Measurements from ENCODE around the gene MTHFS. TPM values are rescaled to one million over a fixed set of nuclear protein-coding genes. Genes with fewer than 3 reads are reported as not detected.
"Not testable (repeated sequence)": the region's sequence is repeated elsewhere in the genome, so short reads cannot be mapped to it uniquely, and the experiment has no call there.

Gene MTHFS
- total RNA-seq (2014; rRNA removed; shearing (Covaris generic)), result 23.3 and 31.8 TPM in 2 replicates

DNA sequence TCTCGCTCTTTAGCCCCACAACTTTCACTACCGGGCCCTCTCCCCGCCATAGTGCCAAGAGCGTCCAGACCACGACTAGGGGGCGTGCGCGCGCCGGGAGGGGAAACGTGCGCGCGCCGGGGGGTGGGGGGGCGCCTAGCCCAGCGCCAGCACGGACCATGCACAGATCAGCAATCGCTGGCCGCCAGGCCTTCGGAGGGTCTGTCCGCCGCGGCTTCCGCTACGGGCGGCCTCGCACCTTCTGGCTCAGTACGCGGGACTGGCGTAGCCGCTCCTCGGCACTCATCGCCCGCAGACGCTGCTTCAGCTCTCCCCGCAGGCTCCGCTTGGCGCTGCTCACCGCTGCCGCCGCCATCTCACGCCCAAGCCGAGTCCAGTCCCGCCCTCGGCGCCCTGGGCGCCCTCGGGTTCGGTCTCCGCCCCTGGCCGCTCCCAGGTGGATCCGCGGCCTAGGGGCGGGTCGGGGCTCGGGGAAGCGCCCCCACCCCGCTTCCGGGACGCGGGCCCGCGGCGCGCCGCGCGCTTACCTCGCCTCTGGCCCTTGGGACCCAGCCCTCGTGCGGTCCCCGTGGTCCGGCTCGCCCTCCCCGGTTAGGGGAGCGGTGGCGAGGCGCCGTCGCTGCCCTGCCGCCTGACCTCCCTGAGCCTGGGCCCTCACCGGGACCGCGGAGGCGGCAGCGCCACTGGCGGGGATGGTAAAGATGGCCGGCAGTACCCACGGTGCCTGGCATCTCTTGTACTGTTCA, at the start of gene MTHFS:
Gene MTHFS, minus strand, starts transcription at position 381 of the 746 bp plus-strand sequence. Its CDS starts 26 bp downstream, at position 355.
- peak; percentile 36 for DNase-seq (ENCODE audit: low spot score)

DNA sequence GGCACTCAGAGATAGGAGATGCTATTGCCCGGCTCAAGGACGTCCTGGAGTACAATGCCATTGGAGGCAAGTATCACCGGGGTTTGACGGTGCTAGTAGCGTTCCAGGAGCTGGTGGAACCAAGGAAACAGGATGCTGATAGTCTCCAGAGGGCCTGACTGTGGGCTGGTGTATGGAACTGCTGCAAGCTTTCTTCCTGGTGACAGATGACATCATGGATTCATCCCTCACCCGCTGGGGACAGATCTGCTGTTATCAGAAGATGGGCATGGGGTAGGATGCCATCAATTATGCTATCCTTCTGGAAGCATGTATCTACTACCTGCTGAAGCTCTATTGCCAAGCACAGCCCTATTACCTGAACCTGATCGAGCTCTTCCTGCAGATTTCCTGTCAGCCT, 47.8 kb upstream of the MTHFS start:
- no peak for DNase-seq (ENCODE audit: low spot score)

DNA sequence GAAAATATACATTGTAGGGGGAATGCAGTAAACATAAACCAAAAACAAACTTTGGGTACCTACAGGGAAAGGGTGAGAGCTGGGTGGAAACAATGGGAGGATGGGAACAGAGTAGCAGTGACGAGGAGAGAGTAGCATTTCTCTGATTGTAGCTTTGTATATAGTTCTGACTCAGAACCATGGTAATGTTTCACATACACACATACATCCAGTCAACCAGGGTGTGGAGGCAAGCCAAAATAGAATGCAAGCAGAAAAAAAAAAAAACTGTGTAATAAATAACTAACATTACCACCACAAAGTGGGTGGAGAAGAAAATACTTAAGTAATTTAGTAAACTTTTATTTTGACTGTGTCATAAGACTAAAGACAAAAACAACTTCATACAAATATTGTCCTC, 47.0 kb upstream of the MTHFS start:
- DNase-seq (ENCODE audit: low spot score), result no peak

DNA sequence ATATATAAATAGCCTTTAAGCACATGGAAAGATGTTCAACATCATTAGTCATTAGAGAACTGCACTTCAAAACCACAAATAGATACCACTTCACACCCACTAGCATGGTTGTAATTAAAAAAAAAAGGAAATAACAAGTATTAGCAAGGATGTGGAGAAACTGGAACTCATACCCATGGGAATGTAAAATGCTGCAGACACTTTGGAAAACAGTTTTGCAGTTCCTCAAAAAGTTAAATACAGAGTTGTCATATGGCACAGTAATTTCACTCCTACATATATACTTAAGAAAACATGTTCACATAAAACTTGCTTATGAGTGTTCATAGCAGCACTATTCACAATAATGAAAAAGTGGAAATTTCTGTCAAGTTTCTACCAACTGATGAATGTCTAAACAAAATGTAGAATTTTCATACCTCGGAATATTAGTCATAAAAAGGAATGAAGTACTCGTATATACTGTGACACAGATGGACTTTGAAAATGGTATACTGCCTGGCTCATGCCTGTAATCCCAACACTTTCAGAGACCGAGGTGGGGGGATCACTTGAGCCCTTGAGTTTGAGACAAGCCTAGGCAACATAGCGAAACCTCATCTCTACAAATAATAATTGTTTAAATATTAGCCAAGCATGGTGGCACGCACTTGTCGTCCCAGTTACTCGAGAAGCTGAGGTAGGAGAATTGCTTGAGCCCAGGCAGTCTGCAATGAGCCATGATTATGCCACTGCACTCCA, 46.1 kb upstream of the MTHFS start:
- no peak for DNase-seq (ENCODE audit: low spot score)

DNA sequence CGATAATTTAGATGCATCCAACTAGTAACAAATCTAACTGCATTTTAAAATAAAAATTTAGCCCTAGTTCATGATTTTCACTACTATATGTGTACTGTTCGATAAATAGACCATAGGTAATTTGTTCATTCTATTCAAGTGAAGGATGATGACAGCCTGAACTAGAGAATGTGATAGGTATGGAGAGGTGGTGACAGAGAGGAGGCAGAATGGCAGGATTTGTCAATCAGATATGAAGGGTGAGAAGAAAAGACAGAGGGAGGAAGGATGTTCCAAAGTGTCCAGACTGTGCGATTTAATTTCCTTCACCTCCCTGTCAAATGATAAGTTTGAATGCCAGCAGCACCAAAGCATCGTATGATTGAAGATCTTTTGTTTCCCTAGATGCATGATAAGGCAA, 42.6 kb upstream of the MTHFS start:
- no peak for DNase-seq (ENCODE audit: low spot score)

DNA sequence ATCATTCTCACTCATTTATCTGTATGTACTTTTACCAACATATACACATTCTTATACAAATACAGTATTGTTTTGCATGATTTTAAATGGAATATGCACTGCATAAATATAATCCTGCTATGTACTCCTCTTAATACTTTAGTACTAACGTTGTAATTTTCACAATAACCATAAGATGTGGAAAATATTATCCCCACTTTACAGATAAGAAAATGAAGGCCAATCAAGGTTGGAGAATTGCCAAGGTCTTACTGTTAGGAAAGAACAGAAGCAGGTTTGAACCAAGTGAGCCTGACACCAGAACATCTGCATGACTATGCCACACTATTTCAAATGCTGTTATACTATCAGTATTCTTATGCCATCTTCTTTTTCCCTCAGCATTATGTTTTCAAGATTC, 41.3 kb upstream of the MTHFS start:
- DNase-seq (ENCODE audit: low spot score), result no peak

DNA sequence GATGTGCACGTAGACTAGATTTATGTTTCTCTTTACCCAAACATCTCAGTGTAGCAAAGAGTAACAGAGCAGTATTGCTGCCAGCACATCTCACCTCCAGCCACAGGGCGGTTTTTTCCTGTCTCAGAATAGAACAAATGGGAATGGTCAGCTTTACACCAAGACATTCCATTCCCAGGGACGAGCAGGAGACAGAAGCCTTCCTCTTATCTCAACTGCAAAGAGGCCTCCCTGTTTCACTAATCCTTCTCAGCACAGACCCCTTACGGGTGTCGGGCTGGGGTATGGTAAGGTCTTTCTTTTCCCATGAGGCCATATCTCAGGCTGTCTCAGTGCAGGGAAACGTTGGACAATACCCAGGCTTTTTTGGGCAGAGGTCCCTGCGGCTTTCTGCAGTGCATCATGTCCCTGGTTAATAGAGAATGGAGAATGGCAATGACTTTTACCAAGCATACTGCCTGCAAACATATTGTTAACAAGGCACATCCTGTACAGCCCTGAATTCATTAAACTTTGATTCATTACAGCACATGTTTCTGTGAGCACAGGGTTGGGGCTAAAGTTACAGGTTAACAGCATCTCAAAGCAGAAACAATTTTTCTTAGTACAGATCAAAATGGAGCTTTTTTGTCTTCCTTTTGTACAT, 38.9 kb upstream of the MTHFS start:
- DNase-seq (ENCODE audit: low spot score), result not testable (repeated sequence)

DNA sequence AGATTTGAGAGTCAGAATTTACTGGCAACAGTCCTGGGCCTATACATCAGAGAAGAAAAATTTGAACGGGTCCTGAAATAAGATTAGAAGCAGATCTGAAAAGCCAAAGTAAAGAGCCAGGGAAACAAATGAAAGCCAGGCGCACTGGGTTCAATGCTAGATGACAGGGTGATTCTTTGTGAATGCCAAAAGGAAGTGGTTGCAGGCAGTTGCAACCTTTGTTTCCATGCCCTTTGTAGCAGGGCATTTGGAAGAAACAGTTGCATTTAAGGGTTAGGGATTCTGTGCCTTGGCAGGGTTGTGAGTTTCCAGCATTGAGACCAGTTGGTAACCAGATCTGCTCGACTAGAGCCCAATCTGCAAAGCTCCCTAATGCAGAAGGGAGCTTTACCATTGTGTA, 36.4 kb upstream of the MTHFS start:
- no peak for DNase-seq (ENCODE audit: low spot score)

DNA sequence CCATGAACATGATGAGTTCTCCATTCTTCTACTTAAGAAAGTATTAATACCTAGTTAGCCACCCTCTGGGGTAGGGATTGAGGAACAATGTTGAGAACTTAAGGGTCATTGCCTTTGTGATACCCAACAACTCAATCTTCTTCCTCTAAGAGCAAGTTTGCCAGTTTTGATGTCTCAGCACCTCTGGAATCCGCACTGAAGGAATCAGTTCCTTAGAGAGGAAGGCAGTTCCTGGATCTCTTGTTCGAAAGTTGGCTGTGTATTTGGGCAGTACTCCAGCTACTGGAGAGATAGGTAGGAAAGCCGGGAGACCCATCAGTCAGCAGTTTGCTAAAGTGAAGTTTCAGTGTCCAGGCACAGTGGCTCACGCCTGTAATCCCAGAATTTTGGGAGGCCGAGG, 35.6 kb upstream of the MTHFS start:
- no peak for DNase-seq (ENCODE audit: low spot score)

DNA sequence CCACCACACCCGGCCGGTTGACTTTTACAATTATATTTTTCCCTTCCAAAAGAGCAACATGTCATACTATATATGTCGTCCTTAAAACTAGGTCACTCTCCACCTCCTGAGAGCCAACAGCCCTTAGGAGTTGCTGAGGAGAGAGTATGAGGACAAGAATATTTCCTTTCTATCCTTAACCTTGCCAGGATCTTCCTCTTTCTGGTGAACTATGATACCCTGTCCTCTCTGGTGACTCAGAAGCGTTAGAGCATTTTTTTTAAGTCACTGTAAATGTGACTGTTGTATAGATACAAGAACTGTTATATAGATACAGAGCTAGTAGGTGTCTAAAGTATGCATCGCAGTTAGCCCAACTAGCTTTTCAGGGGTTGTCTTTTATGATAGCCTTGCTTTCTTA, 33.7 kb upstream of the MTHFS start:
- DNase-seq (ENCODE audit: low spot score), result no peak

DNA sequence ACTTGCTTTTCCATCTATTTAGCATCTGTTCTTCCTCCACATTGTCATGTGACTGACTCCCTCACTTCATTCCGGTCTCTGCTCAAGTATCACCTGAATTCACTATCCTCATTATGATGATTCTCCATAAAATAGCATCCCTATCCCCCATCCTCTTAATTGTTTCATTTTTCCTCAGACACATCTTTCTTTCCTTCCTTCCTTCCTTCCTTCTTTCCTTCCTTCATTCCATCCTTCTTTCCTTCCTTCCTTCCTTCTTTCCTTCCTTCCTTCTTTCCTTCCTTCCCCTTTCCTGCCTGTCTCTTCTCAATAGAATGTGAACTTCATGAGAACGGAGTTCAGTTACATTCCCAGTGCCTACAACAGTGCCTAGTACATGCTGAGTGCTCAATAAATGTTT, 32.6 kb upstream of the MTHFS start:
- no peak for DNase-seq (ENCODE audit: low spot score)

DNA sequence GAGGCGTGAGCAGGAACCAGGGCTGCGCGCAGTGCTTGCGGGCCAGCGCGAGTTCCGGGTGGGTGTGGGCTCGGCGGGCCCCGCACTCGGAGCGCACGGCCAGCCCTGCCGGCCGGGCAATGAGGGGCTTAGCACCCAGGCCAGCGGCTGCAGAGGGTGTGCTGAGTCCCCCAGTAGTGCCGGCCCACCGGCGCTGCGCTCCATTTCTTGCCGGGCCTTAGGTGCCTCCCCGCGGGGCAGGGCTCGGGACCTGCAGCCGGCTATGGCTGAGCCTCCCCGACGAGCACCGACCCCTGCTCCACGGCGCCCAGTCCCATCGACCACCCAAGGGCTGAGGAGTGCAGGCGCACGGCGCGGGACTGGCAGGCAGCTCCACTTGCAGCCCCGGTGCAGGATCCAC, 29.3 kb upstream of the MTHFS start:
- not testable (repeated sequence) for DNase-seq (ENCODE audit: low spot score)

DNA sequence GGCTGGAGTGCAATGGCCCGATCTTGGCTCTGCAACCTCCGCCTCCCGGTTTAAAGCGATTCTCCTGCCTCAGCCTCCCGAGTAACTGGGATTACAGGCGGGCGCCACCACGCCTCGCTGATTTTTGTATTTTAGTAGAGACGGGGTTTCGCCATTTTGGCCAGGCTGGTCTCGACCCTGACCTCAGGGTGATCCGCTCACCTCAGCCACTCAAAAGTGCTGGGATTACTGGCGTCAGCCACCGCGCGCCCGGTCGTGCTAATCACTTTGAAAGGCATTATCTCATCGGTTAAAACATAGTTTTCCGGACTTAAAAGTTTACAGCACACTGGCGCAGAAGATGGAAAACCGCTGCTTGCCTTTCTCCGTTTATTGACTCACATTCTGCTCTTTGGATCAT, 27.6 kb upstream of the MTHFS start:
- no peak for DNase-seq (ENCODE audit: low spot score)

DNA sequence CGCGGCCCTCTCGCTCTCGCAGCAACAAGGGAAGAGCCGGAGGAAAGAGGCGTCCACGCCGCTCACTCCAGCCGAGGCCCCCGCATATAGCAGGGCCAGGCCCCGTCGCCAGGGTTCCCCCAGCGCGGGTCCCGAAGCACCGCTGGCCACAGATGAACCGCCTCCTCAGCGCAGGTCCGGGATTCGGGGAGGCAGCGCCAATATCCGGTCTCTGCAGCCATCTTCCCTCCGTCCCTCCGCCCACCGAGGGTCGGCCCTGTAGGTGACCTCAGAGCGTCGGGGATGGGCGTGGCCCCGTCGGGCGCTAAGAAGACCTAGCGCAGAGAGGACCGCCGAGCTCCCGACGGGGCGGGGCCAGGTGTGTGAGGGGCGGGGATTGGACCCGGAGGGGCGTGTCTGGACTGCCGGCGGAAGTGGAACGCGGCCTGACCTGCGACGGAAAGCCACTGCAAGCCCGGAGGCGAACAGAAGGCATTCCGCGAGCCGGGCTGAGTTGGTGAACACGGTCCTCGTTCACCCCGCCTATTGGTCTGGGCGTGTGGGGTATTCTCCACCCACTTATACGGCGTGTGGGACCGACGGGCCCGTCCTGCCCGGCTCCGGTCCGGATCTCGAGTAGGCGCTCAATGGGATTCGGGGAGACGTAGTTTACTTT, 26.8 kb upstream of the MTHFS start:
- peak; percentile 91 for DNase-seq (ENCODE audit: low spot score)

DNA sequence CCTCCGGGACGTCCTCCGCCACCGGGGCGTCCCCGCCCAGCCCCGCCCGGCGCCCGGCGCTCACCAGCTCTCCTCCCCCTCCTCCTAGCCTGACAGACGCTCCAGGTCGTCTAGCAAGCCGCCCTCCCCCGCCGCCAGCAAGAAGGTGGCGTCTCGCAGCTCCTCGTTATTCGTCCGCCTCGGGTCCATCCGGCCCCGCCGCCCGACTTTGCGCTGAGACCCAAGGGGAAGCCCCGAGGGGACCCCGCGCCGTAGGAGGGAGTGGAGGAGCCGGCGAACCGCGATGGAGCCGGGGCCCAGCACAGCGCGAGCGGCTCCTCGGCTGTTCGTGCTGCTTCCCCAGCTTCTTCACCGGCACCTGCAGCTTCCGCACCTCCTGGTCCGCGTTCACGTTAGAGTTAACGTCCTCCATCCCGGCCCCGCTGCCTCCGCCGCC, 26.3 kb upstream of the MTHFS start:
- peak; percentile 20 for DNase-seq (ENCODE audit: low spot score)

DNA sequence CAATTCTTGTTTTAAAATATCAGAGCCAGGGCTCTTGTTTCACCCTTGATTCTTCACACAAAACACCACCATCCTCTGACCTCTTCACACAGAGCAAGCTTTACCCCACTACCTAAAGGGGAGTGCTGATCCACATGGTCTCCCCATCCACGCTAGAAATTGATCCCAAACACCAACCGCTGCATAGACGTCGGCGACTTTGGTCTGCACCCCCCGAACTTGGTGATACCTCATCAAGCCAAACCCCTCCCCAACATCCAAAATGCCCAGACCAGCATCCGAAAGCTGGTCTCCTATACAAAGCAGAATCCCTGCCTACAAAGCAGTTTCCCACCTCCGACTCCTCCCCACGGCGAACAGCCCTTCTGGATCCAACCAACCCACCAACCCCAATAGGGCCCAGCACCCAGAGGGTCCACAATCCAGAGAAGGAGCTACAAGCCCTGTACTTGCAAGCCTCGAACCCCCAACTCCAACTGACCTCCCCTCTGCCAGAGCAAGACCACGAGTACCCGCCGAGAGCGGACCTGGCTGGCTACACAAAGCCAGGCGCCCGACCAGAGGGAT, 25.8 kb upstream of the MTHFS start:
- DNase-seq (ENCODE audit: low spot score), result no peak

DNA sequence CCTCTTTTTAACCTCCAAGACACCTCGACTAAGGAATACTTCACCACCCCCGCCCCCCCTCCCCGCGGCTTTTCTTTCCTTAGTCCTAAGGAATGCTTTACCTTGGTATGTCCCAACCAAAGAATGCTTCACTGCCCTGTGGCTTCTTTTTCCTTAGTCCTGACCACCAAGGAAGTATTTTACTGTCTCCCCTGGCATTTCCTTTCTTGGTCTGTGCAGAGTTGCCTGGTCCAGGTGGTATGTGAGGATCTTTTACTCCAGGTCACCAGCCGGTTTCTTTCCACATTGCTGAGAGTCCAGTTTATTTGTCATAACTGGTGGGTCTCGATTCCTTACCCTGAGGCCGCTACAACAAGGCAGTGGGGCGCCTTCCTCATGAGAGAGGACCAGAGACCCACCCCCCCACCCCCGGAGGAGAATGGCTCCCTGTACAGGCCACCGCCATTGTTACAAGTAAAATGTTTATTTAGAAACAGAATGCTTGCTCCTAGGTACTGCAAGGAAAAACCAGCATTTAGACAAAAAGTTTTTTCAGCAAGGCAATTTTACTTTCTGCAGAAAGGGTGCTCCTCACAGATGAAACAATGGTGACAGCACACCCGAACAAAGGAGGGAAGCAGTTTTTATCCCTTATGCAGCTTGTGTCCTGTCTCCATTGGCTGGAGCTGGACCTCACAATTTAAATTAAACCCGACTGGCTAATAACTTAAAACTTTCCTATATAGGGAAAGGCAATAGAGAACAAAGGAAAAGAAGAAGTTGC, 23.1 kb upstream of the MTHFS start:
- DNase-seq (ENCODE audit: low spot score), result no peak

DNA sequence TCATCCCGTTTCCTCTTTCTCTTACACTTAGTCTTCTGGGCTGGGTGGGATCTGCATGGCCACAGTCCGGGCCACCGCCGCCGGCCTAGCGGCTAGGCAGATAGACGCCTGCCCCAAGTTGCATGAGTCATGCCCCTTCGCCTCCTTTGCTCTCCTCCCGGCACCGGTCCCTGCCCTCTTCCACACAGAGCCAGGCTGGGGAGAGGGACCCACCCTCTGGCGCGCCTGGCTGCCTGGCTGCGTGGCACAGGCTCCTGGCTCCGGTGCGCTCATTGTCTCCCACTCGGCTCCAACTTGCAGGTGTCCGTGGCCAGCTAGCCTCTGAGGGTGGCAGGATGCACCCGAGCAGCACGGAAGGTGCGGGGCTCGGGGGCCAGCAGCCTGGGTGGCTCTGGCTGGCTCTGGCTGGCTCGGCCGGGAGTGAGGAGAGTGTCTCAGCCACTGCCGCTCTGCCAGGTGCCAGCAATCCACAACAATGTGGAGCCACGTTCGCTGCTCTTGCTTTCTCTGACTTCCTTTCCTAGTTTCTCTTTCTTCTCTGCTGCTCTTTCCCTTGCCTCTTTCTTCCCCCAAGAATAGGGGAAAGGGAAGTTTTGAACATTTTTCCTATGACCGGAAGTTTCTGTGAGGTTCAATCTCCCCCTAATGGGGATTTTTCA, 22.4 kb upstream of the MTHFS start:
- no peak for DNase-seq (ENCODE audit: low spot score)

DNA sequence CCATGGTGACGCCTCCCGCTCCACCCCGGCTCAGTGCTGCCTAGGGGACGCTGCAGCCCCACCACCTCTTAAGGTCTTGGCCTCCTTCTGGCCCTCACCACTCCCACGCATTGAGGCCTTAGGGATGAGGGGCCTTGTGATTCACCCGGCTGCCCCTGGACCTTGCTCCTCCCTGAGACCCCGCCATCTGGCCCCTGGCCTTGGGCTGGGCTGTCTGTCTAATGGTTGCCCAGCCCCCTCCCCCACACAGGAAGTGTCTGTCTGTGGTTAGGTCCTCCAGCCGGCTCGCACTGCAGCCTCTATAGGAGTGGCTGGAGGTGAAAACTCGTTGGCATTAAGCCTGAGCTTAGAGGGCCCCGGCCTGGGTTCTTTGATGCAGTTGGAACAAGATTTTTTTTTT, 21.5 kb upstream of the MTHFS start:
- no peak for DNase-seq (ENCODE audit: low spot score)

DNA sequence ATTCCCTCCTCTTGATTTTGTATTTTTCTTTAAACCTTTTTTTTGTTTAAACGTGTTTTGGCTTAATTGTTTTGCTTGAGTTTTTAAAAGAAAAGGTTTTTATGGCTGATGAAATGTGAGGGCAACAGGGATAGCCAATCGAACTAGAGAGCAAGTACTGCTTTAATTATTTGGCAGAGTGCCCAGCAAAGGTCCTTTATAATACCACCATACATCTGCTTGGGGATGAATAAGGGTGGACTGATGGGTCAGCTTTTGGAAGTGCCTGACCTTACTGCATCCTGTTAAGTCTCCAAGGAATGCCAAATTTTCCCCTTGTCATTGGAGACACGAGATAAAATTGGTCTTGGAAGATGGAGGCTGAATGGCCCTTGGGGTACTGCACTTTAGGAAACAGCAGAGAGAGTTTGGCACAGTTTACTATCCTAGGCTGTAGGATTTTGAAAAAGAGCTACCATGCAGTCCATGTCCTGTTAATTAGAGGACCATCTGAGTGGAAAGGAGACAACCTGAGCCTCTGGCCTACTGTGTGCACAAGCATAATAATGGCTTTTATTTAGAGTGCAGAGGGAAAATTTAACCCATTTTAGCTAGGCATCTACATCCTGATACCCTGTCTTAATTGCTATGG, 19.8 kb upstream of the MTHFS start:
- DNase-seq (ENCODE audit: low spot score), result no peak

All from A172 (cell line).